Measurements from ENCODE around the gene BMP7. TPM values are rescaled to one million over a fixed set of nuclear protein-coding genes. Genes with fewer than 3 reads are reported as not detected.
"Not testable (repeated sequence)": the region's sequence is repeated elsewhere in the genome, so short reads cannot be mapped to it uniquely, and the experiment has no call there.

The BMP7 gene
- total RNA-seq, 1 experiment from 2014 or later: not detected

DNA sequence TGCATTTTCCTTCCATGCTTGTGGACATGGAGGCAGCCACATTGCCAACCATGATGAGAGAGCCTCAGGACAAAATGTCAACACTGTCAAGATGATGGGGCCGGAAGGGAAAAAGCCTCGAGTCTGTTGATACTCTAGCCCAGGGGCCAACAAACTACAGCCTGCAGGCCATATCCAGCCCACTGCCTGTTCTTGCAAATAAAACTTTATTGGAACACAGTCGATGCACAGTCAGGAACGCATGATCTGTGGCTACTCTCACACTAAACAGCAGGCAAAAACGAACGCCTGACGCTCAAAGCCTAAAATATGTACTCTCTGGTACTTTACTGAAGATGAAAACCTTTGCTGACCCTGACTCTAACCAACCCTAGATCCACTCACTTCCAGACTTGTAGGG, 72.3 kb downstream of the BMP7 start:
- Histone ChIP-seq H3K9me3 (replicated peaks) (no peaks in the 10 kb centered on the region), H3K4me1 (replicated peaks) (peaks cover 66% of the 10 kb centered on the region), H3K4me3 (no peak overlapping the region), H3K27ac (no peak overlapping the region), H3K36me3 (no peaks in the 10 kb centered on the region), H3K27me3 (replicated peaks) (no peaks in the 10 kb centered on the region)
- no peak for DNase-seq (ENCODE audit: low read depth in 1 of 2, low spot score in 2 of 2)

DNA sequence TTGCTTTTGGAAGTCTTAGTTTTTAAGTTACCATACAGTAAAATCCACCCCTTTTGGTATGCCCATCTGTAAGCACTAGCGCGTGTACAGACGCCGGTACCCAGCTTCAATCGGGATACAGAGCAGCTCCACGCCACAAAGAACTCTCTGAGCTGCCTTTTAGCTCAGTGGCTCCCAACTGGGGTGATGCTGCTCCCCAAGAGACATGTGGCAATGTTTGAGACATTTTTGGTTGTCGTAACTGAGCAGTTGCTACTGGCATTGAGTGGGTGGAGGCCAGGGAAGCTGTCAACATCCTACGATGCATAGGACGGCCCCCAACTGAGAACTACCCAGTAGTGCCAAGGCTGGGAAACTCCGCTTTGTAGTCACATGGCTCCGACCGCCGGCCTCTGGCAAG, 73.3 kb downstream of the BMP7 start:
- Histone ChIP-seq H3K27ac (no peak overlapping the region), H3K36me3 (no peaks in the 10 kb centered on the region), H3K4me3 (no peak overlapping the region), H3K4me1 (replicated peaks) (peaks cover 66% of the 10 kb centered on the region), H3K27me3 (replicated peaks) (no peaks in the 10 kb centered on the region), H3K9me3 (replicated peaks) (no peaks in the 10 kb centered on the region)
- DNase-seq (ENCODE audit: low read depth in 1 of 2, low spot score in 2 of 2): no peak

DNA sequence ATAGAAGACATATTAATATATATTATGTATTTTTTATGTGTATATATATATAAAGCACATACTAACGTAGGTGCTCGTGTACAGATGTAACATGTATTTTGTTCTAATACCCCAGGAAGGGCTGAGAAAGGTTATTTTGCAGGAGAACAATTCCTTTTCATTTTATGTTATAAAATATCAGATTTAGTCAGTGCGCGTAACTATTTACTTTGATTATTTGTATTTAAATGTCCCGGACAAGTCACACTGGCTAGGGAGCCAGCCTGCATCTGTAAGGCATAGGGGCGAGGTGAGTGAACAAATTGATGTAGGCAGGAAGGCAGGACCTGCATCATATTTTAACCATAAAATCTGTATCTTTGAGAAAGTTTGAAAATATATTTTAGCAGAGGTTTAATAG, 74.1 kb downstream of the BMP7 start:
- peaks cover 66% of the 10 kb centered on the region for H3K4me1 ChIP-seq (replicated peaks)
- no peak for DNase-seq (ENCODE audit: low read depth in 1 of 2, low spot score in 2 of 2)
- no peak overlapping the region for H3K27ac ChIP-seq
- no peaks in the 10 kb centered on the region for H3K9me3 ChIP-seq (replicated peaks)
- H3K4me3 ChIP-seq: no peak overlapping the region
- no peaks in the 10 kb centered on the region for H3K36me3 ChIP-seq
- no peaks in the 10 kb centered on the region for H3K27me3 ChIP-seq (replicated peaks)

DNA sequence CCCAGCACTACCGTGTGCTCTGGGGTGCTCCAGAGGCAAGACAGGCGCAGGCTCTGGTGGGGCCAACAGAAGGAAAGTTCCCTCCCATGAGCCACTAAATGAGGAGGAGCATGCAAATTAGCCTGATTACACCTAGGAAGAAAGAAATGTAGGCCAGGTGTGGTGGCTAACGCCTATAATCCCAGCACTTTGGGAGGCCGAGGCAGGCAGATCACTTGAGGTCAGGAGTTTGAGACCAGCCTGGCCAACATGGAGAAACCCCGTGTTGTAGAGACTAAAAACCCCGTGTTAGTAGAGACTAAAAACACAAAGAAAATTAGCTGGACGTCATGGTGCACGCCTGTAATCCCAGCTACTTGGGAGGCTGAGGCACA, 75.2 kb downstream of the BMP7 start:
- not testable (repeated sequence) for H3K4me3 ChIP-seq; H3K36me3 ChIP-seq; DNase-seq (ENCODE audit: low read depth in 1 of 2, low spot score in 2 of 2); H3K9me3 ChIP-seq (replicated peaks); H3K27me3 ChIP-seq (replicated peaks); H3K27ac ChIP-seq
- H3K4me1 ChIP-seq (replicated peaks): peaks cover 65% of the 10 kb centered on the region

DNA sequence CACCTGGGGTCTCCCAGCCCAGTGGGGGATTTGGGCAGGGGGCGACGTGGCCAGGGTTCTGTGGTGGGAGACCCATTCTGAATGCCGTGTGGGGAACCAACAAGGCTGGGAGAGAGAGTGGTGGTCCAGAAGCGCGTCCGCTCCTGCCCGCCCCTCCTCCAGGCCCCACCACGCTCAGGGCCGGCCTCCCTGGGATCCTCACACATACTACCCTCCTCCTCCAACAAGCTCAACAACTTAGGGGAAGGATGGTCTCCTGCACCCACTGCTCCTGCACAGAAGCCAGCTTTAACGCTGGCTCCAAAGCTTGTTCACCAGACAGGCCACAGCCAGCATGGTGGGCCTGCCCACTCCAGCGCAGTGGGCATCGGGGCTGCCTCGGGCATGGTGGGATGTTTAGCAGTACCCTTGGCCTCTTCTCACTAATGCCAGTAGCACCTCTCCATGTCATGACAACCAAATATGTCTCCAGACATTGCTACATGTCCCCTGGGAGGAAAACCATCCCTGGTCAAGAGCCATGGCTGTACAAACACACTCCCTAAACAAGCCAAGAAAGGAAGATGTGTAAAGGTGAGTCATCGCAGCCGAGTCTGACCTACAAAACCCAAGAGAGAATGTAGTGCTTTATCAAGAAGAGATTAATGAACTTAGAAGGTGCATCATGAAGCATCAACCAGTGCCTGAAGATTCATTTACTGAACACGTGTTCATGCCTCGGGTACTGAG, 75.7 kb downstream of the BMP7 start:
- Histone ChIP-seq H3K4me1 (replicated peaks) (peaks cover 60% of the 10 kb centered on the region), H3K9me3 (replicated peaks) (no peaks in the 10 kb centered on the region), H3K36me3 (no peaks in the 10 kb centered on the region), H3K4me3 (no peak overlapping the region), H3K27me3 (replicated peaks) (no peaks in the 10 kb centered on the region), H3K27ac (no peak overlapping the region)
- DNase-seq (ENCODE audit: low read depth in 1 of 2, low spot score in 2 of 2): peak; percentile 57 to 63

DNA sequence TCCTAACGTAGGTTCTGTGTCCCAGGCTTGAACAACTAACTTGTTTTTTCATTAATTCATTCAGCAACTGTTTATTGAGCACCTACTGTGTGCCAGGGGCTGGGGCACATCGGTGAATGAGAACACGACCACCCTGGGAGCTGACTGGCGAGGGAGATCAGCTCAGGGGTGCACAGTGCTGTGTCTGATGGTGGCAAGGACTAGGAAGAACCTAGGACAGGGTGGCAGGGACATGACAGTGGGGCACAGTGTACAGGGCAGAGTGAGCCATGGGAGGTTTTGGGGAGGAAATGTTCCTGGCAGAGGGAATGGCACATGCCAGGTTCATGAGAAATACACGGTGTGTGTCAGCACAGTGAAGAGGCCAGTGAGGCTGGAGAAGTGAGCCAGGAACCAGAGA, 76.7 kb downstream of the BMP7 start:
- H3K4me3 ChIP-seq: no peak overlapping the region
- peaks cover 50% of the 10 kb centered on the region for H3K4me1 ChIP-seq (replicated peaks)
- no peak for DNase-seq (ENCODE audit: low read depth in 1 of 2, low spot score in 2 of 2)
- H3K9me3 ChIP-seq (replicated peaks): no peaks in the 10 kb centered on the region
- H3K27me3 ChIP-seq (replicated peaks): no peaks in the 10 kb centered on the region
- H3K27ac ChIP-seq: no peak overlapping the region
- no peaks in the 10 kb centered on the region for H3K36me3 ChIP-seq

DNA sequence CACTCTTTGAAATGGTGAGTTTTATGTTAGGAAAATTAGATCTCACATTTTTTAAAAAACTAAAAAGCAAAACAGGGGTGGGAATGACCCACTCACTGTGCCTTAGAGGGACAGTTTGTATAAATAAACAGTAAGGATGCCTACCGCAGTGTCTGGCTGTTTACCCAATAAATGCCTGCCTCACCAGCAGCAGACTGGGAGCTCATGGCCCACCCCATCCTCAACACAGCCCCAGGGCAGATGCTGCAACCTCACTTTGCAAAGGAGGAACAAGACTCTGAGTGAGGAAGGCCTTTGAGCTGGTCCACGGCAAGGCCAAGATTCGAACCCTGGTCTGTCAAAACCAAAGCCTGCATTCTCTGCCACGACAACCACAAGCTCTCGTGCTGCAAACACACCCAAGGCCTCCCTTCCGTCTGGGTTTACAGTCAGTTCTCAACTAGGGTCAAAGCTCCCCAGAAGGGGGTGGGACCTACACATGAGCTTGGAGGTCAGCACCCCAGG, 77.8 kb downstream of the BMP7 start:
- Histone ChIP-seq H3K27ac (no peak overlapping the region), H3K4me3 (no peak overlapping the region), H3K9me3 (replicated peaks) (no peaks in the 10 kb centered on the region), H3K36me3 (no peaks in the 10 kb centered on the region), H3K4me1 (replicated peaks) (peaks cover 45% of the 10 kb centered on the region), H3K27me3 (replicated peaks) (no peaks in the 10 kb centered on the region)
- DNase-seq (ENCODE audit: low read depth in 1 of 2, low spot score in 2 of 2): peak; percentile 81 to 94

DNA sequence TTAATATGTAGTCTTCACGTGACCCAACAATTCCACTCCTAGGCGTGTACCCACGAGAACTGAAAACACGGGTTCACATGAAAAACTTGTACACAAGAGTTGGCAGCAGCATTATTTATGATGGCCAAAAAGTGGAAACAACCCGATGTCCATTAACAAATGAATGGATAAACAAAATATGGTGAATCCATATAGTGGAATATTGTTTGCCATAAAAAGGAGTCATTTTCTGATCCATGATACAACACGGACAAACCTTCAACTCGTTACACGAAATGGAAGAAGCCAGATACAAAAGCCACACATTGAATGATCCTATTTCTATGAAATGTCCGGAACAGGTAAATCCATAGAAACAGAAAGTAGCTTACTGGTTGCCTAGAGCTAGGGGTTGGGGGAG, 78.4 kb downstream of the BMP7 start:
- Histone ChIP-seq H3K4me3 (no peak overlapping the region), H3K36me3 (no peaks in the 10 kb centered on the region), H3K27ac (peak overlapping the region; percentile 7; the same call in 1 of the 2 replicates), H3K27me3 (replicated peaks) (no peaks in the 10 kb centered on the region), H3K4me1 (replicated peaks) (peaks cover 45% of the 10 kb centered on the region), H3K9me3 (replicated peaks) (no peaks in the 10 kb centered on the region)
- DNase-seq (ENCODE audit: low read depth in 1 of 2, low spot score in 2 of 2): no peak

DNA sequence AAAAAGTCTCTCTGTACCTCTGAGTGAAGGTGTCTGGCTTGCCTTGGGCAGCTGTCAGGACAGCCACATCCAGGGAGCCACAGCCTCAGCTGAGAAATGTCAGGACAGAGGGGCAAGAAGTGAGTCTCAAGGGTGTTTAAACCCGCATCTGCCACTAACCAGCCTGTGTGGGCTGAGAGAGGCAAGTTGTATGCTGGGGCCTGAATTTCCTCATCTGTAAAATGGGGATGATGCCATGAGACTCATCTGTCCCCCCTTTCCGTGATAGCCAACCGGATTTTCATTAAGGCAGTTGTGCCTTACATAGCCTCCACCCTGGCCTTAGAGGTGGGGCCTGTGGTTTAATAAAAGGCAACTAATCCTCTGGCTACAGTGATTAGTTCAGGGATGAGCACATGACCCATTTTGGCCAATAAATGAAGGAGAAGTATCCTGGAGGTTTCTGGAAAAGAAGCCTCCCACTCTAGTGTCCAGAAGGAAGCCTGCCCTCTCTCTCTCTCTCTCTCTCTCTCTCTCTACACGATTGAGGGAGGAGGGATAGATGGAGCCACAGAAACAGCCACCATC, 79.3 kb downstream of the BMP7 start:
- H3K9me3 ChIP-seq (replicated peaks): no peaks in the 10 kb centered on the region
- no peak for DNase-seq (ENCODE audit: low read depth in 1 of 2, low spot score in 2 of 2)
- H3K27ac ChIP-seq: no peak overlapping the region
- no peaks in the 10 kb centered on the region for H3K36me3 ChIP-seq
- H3K27me3 ChIP-seq (replicated peaks): no peaks in the 10 kb centered on the region
- H3K4me3 ChIP-seq: no peak overlapping the region
- H3K4me1 ChIP-seq (replicated peaks): peaks cover 45% of the 10 kb centered on the region

DNA sequence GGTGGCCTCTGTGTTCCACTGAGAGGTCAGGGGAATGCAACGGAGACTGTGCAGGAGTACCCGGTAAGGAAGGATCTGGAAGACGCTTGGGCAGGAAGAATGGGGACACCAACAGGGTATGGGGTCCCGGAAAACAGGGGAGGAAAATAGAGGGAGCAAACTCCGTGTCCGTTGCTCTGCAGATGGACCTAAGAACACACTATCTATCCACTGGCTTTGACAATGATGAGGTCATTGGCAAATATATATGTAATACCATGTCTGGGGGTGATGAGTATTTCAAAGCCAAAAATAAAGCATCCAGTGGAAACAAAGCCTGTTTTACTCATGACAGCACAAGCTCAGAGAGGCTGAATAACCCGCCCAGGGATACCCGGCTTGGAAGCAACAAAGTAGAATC, 80.2 kb downstream of the BMP7 start:
- no peaks in the 10 kb centered on the region for H3K27me3 ChIP-seq (replicated peaks)
- H3K4me1 ChIP-seq (replicated peaks): peaks cover 43% of the 10 kb centered on the region
- DNase-seq (ENCODE audit: low read depth in 1 of 2, low spot score in 2 of 2): no peak
- H3K9me3 ChIP-seq (replicated peaks): no peaks in the 10 kb centered on the region
- H3K36me3 ChIP-seq: no peaks in the 10 kb centered on the region
- H3K4me3 ChIP-seq: no peak overlapping the region
- no peak overlapping the region for H3K27ac ChIP-seq

DNA sequence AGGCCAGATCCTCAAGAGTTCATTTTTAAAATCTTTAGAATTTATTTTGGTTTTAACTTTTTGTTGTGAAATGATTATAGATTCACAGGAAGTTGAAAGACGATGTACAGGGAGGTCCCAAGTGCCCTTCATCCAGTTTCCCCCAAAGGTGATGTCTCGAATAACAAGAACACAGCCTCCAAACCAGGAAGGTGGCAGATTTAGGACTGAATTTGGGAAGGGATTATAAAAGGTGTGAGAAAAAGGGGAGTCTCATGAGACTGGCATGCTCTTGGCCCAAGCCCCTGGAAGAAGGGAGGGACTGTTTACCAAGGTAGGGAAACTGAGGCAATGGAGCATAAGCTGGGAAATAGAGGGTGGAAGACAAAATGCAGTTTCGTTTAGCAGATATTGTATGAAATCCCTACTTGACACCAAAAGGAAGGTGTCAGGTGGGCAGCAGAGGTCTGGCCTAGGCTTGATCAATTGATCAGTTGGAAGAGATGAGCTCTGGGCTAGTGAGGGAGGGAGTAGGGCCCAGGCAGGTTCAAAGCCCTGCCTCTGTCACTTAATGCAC, 81.2 kb downstream of the BMP7 start:
- Histone ChIP-seq H3K4me1 (replicated peaks) (peaks cover 34% of the 10 kb centered on the region), H3K9me3 (replicated peaks) (no peaks in the 10 kb centered on the region), H3K27me3 (replicated peaks) (no peaks in the 10 kb centered on the region), H3K27ac (no peak overlapping the region), H3K36me3 (no peaks in the 10 kb centered on the region), H3K4me3 (no peak overlapping the region)
- no peak for DNase-seq (ENCODE audit: low read depth in 1 of 2, low spot score in 2 of 2)

DNA sequence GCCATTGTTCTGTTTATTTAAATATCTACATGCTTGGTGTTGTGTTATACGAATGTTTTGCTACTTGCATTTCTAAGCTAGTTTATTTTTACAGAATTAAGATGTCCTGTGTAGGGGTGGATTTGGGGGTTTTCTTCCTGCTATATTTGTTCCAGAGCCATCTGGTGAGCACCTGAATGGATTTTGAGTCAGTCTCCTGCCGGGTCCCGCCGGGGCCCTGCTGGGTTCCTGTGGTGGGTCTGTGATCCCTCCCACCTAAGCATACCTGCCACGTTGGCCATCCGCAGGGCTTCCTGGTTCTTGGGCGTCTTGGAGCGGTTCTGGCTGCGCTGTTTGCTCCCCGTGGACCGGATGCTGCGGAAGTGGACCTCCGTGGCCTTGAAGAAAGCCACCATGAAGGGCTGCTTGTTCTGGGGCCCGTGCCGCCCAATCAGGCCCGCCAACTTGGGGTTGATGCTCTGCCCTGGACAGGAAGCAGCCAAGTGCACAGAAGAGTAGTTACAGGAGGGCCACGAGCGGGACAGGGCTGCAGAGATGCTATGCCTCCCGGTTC, 82.9 kb downstream of the BMP7 start:
- H3K9me3 ChIP-seq (replicated peaks): no peaks in the 10 kb centered on the region
- H3K27me3 ChIP-seq (replicated peaks): no peaks in the 10 kb centered on the region
- H3K36me3 ChIP-seq: no peaks in the 10 kb centered on the region
- peaks cover 16% of the 10 kb centered on the region for H3K4me1 ChIP-seq (replicated peaks)
- no peak for DNase-seq (ENCODE audit: low read depth in 1 of 2, low spot score in 2 of 2)
- no peak overlapping the region for H3K27ac ChIP-seq
- H3K4me3 ChIP-seq: no peak overlapping the region

DNA sequence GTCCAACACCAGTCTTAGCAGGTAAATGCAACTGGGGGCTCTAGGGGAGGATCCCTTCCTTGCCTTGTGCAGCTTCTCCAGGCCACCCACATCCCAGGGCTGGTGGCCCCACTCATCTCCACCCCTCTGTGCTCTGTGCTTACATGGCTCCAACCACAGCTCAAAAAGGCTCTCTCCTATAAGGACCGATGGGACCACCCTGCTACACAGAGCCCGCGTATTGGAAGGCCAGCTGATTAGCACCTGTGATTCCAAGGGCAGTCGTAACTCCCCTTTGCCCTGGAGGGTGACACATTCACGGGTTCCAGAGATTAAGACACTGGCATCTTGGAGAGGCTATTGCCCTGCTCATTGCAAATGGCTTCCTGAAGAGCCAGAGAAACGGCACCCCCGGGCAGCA, 84.8 kb downstream of the BMP7 start:
- H3K27ac ChIP-seq: no peak overlapping the region
- DNase-seq (ENCODE audit: low read depth in 1 of 2, low spot score in 2 of 2): no peak
- H3K9me3 ChIP-seq (replicated peaks): no peaks in the 10 kb centered on the region
- no peaks in the 10 kb centered on the region for H3K36me3 ChIP-seq
- H3K27me3 ChIP-seq (replicated peaks): no peaks in the 10 kb centered on the region
- H3K4me3 ChIP-seq: no peak overlapping the region
- H3K4me1 ChIP-seq (replicated peaks): no peaks in the 10 kb centered on the region

DNA sequence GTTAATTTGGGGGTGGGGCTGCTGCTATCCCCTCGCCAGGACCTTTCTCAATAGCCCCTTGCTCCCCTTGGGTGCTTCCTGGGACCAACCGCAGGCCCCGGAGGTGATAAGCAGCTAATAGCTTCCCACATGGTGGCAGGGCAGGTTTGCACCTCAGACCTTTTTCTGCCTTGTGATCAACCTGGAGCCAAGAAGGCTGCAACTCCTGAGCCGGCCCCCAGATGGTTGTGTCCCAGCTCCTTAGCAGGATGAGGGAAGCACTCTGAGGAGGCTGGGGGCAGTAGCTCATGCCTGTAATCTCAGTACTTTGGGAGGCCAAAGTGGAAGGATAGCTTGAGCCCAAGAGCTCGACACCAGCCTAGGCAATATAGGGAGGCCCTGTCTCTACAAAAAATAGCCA, 85.5 kb downstream of the BMP7 start:
- Histone ChIP-seq H3K27me3 (replicated peaks) (no peaks in the 10 kb centered on the region), H3K9me3 (replicated peaks) (no peaks in the 10 kb centered on the region), H3K4me1 (replicated peaks) (no peaks in the 10 kb centered on the region), H3K4me3 (no peak overlapping the region), H3K27ac (no peak overlapping the region), H3K36me3 (no peaks in the 10 kb centered on the region)
- DNase-seq (ENCODE audit: low read depth in 1 of 2, low spot score in 2 of 2): no peak

Measured in SJSA1 (cell line).